ENCODE results near the gene NKAP.
"Not testable (repeated sequence)": the region's sequence is repeated elsewhere in the genome, so short reads cannot be mapped to it uniquely, and the experiment has no call there.

Gene NKAP

GRCh38 chrX:119943185-119943988, at the start of gene NKAP:
NKAP (minus strand) TSS chrX:119943751; CDS start chrX:119943605, 146 bp downstream.
- peak; percentile 78 for DNase-seq (ENCODE audit: low spot score)

- DNase-seq (ENCODE audit: low spot score) = no peak
These were observed 47.6 kb upstream of the NKAP start for GRCh38 chrX:119991005-119991787.

GRCh38 chrX:119990556-119991004, 47.0 kb upstream of the NKAP start:
- no peak for DNase-seq (ENCODE audit: low spot score)

GRCh38 chrX:119989905-119990555, 46.5 kb upstream of the NKAP start:
- no peak for DNase-seq (ENCODE audit: low spot score)

- no peak for DNase-seq (ENCODE audit: low spot score)
These were observed 42.7 kb upstream of the NKAP start for GRCh38 chrX:119986203-119986602.

- peak; percentile 1 for DNase-seq (ENCODE audit: low spot score)
These were observed 41.1 kb upstream of the NKAP start for GRCh38 chrX:119984652-119985051.

- DNase-seq (ENCODE audit: low spot score) = no peak
These were observed 39.9 kb upstream of the NKAP start for GRCh38 chrX:119983494-119983893.

GRCh38 chrX:119982145-119982544, 38.6 kb upstream of the NKAP start:
- no peak for DNase-seq (ENCODE audit: low spot score)

GRCh38 chrX:119981286-119982070, 37.9 kb upstream of the NKAP start:
- DNase-seq (ENCODE audit: low spot score) = peak; percentile 20

- DNase-seq (ENCODE audit: low spot score) = not testable (repeated sequence)
These were observed 33.6 kb upstream of the NKAP start for GRCh38 chrX:119977172-119977571.

GRCh38 chrX:119971184-119971583, 27.6 kb upstream of the NKAP start:
- no peak for DNase-seq (ENCODE audit: low spot score)

GRCh38 chrX:119970574-119970973, 27.0 kb upstream of the NKAP start:
- DNase-seq (ENCODE audit: low spot score) = no peak

- DNase-seq (ENCODE audit: low spot score) = not testable (repeated sequence)
These were observed 23.3 kb upstream of the NKAP start for GRCh38 chrX:119966837-119967236.

GRCh38 chrX:119960625-119961024, 17.1 kb upstream of the NKAP start:
- no peak for DNase-seq (ENCODE audit: low spot score)

- DNase-seq (ENCODE audit: low spot score) = not testable (repeated sequence)
These were observed 12.4 kb upstream of the NKAP start for GRCh38 chrX:119955807-119956570.

GRCh38 chrX:119954374-119954773, 10.8 kb upstream of the NKAP start:
- no peak for DNase-seq (ENCODE audit: low spot score)

- no peak for DNase-seq (ENCODE audit: low spot score)
These were observed 4.8 kb upstream of the NKAP start for GRCh38 chrX:119948381-119948780.

GRCh38 chrX:119945481-119945880, 1.9 kb upstream of the NKAP start:
- DNase-seq (ENCODE audit: low spot score) = no peak

GRCh38 chrX:119942831-119943184, 743 bp downstream of the NKAP start:
- no peak for DNase-seq (ENCODE audit: low spot score)

- no peak for DNase-seq (ENCODE audit: low spot score)
These were observed 1.3 kb downstream of the NKAP start for GRCh38 chrX:119942173-119942819.

GRCh38 chrX:119941336-119941735, 2.2 kb downstream of the NKAP start:
- DNase-seq (ENCODE audit: low spot score) = no peak
